ENCODE data around the gene ARPC5.
"Not testable (repeated sequence)": the region's sequence is repeated elsewhere in the genome, so short reads cannot be mapped to it uniquely, and the experiment has no call there.

Gene ARPC5

DNA sequence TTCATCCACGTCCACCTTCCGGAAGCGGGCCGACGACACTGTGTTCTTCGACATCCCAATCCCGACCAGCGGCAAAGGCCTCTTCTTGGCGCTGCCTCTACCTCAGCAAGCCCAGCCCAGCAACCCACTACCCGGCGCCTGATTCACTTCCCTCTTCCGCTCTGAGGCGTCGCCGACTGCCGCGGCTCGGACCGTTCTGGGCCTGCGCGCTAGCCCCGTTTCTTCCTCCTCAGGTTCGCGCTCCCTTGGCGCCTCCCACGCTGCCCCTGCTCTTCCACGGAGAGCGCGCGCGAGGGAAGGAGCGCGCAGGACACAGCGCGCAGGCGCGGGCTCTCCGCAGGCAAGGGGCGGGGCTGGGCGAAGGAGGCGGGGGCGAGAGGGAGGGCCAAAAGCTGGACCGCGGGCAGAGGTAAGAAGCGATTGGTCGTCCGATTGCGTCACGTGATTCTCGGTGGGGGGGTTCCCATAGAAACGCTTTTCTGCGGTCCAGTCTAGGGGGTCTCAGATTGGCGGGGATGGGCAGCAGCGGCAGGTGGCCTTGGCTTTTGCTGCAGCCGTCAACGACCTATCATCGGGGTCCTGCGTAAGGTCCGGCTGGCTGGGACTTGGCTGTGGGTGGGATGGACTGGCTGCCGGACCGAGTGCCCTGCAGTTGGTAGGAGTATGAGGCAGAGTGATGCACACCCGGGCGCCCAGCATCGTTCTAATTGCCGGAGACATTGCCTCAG is at the start of gene ARPC5:
Gene ARPC5, minus strand, starts transcription at position 178 of the 728 bp plus-strand sequence. Its CDS starts 124 bp downstream, at position 54.
- DNase-seq (ENCODE audit: low read depth) = peak; percentile 96
- TF ChIP-seq, protein P1, sequence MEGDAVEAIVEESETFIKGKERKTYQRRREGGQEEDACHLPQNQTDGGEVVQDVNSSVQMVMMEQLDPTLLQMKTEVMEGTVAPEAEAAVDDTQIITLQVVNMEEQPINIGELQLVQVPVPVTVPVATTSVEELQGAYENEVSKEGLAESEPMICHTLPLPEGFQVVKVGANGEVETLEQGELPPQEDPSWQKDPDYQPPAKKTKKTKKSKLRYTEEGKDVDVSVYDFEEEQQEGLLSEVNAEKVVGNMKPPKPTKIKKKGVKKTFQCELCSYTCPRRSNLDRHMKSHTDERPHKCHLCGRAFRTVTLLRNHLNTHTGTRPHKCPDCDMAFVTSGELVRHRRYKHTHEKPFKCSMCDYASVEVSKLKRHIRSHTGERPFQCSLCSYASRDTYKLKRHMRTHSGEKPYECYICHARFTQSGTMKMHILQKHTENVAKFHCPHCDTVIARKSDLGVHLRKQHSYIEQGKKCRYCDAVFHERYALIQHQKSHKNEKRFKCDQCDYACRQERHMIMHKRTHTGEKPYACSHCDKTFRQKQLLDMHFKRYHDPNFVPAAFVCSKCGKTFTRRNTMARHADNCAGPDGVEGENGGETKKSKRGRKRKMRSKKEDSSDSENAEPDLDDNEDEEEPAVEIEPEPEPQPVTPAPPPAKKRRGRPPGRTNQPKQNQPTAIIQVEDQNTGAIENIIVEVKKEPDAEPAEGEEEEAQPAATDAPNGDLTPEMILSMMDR (conservative IDR thresholded peaks at IDR 0.05; ENCODE audit: control insufficient read depth, insufficient read depth, low read depth, low read length) = no peak
- H3K4me3 ChIP-seq (ENCODE audit: control insufficient read depth, low read depth, low read length) = peak within 1 kb of the TSS; percentile 85

DNA sequence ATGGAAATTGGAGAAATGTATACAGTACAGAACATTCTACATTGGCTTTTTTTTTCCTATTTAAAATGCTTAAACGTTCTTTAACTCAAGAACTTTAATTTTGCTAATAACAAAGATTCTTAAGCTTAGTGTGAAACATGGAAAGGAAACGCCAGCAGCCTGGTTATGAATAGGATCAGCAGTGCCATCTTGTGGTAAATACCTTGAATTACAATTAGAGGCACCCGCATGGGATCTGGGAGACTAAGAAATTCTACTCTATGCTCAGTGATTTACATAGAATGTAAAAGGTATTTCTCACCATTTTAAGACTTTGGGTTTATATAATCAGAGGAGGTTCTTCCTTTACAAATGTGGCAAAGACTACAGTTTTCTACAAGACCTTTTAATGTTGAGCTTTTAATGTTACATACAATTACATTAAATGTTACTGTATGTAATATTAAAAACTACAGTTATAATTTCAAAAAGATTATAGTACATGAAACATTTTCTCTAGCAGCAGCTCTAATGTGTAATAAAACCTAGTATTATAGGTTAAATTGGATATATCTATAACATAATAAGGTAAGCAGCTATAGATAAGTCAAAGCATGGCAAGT is 49.6 kb upstream of the ARPC5 start:
- TF ChIP-seq, protein P1 (conservative IDR thresholded peaks at IDR 0.05; ENCODE audit: control insufficient read depth, insufficient read depth, low read depth, low read length) = peak; percentile 78
- H3K4me3 ChIP-seq (ENCODE audit: control insufficient read depth, low read depth, low read length) = no peak overlapping the region
- DNase-seq (ENCODE audit: low read depth) = peak; percentile 64

DNA sequence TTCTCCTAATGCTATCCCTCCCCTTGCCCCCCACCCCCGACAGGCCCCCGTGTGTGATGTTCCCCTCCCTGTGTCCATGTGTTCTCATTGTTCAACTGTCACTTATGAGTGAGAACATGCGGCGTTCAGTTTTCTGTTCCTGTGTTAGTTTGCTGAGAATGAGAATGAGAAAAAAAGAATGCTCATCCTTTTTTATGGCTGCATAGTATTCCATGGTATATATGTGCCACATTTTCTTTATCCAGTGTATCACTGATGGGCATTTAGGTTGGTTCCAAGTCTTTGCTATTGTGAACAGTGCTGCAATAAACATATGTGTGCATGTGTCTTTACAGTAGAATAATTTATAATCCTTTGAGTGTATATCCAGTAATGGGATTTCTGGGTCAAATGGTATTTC is 43.8 kb upstream of the ARPC5 start:
- not testable (repeated sequence) for H3K4me3 ChIP-seq (ENCODE audit: control insufficient read depth, low read depth, low read length); DNase-seq (ENCODE audit: low read depth)

DNA sequence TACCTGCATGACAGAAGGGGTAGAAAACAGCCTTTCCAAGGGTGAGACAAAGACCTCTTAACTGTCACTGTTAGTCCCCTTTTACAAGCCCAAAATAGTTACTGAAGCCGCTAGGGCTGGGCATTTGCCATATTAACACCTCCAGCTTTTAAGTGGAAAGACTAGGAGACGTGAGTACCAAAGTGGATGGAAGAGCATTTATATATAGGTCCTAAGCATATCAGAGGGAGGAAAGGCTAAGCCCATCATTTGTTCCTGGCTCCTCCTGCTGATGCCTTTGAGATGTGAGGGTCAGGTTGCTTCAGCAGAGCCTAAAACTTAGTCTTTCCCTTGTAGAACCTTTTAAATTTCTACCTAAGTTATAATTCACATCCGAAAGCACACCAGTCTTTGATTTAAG is 43.2 kb upstream of the ARPC5 start:
- TF ChIP-seq, protein P1 (conservative IDR thresholded peaks at IDR 0.05; ENCODE audit: control insufficient read depth, insufficient read depth, low read depth, low read length) = no peak
- no peak overlapping the region for H3K4me3 ChIP-seq (ENCODE audit: control insufficient read depth, low read depth, low read length)
- DNase-seq (ENCODE audit: low read depth) = no peak

DNA sequence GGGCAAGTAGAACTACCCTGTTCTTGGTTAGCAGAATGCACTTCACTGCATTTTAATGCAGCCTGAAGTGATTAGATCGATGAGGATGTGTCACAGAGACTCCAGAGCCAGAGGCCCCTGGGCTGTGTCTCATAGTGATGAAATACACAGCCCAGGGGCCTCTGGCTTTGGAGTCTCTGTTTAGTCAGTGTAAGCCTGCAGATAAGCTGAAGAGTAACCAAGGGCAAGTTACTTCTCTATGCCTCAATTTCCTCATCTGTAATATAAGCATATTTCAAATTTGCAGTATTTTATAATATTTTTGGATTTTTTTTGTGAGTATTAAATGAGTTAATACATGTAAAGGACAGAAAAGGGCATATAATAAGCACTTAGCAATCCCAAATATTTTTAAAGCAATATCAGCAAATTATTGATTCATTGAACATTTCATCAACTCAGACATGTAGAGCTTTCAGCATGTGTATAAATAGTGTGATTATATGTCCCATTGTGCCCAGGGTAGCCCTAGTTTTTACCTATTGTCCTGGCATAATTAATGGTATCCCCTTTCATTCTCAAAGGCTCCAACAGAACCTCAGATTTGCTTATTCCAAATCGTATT is 41.1 kb upstream of the ARPC5 start:
- no peak overlapping the region for H3K4me3 ChIP-seq (ENCODE audit: control insufficient read depth, low read depth, low read length)
- TF ChIP-seq, protein P1 (conservative IDR thresholded peaks at IDR 0.05; ENCODE audit: control insufficient read depth, insufficient read depth, low read depth, low read length) = no peak
- DNase-seq (ENCODE audit: low read depth) = peak; percentile 78

DNA sequence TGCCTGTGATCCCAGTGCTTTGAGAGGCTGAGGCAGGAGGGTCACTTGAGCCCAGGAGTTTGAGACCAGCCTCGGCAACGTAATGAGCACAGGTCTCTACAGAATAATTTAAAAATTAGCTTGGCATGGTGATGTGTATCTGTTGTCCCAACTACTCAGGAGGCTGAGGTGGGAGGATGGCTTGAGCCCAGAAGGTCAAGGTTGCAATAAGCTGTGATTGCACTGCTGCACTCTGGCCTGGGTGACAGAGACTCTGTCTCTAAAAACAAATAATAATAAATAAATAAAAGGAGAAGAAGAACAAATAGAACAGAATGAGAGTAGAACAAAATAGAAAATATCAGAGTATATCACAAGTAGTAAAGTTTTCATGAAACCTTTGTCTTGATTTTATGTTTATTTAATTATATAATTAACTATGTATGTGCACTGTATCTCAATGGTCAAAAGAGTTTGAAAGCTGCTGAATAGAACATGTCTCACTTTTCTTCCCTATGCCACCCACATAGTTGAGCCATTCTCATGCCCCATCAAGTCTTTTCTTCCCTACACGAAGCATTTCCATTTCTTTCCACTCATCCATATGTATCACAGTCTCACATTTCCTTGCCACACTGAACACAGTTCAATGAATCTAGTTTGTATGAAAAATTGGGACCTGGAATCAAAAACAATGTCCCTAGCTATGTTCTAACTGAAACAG is 40.5 kb upstream of the ARPC5 start:
- DNase-seq (ENCODE audit: low read depth) = no peak
- no peak overlapping the region for H3K4me3 ChIP-seq (ENCODE audit: control insufficient read depth, low read depth, low read length)
- TF ChIP-seq, protein P1 (conservative IDR thresholded peaks at IDR 0.05; ENCODE audit: control insufficient read depth, insufficient read depth, low read depth, low read length) = no peak

DNA sequence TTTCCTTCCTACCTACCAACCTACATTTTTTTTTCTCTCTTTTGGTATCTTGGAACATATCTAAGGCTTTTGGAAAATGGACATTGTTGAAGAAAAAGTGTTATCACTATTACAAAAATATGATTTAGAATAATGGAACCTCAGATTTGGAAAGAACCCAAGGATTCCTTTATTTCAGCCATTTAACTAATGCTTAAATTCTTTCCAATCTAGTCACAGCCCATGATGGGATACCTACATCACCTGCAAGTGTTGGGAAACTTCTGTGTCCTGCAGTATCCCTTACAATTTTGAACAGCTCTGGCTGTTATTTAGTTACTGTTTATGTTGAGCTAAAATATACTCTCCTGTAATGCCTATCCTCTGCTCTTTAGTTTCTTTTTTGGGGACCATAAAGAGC is 39.8 kb upstream of the ARPC5 start:
- DNase-seq (ENCODE audit: low read depth) = no peak
- TF ChIP-seq, protein P1 (conservative IDR thresholded peaks at IDR 0.05; ENCODE audit: control insufficient read depth, insufficient read depth, low read depth, low read length) = no peak
- no peak overlapping the region for H3K4me3 ChIP-seq (ENCODE audit: control insufficient read depth, low read depth, low read length)

Data from fibroblast of mammary gland (primary cell).